ENCODE results near the gene RNF212B. TPM values are rescaled to one million over a fixed set of nuclear protein-coding genes. Genes with fewer than 3 reads are reported as not detected.
A peak's percentile ranks its signal among the peaks of the same experiment; 100 is the strongest.

The RNF212B gene
- total RNA-seq, 1 donor from 2014 or later: not detected

- Histone ChIP-seq H3K4me1 (peaks cover 36% of the 10 kb centered on the region), H3K9me3 (replicated peaks) (no peaks in the 10 kb centered on the region), H3K36me3 (peaks cover 22% of the 10 kb centered on the region), H3K27ac (replicated peaks) (peak overlapping the region; percentile 98), H3K4me3 (peak overlapping the region; percentile 97), H3K27me3 (ENCODE audit: low read depth) (no peaks in the 10 kb centered on the region)
- TF ChIP-seq CTCF (IDR thresholded peaks at IDR 0.05; ENCODE audit: borderline replicate concordance): no peak
- intact Hi-C loops (cut with micrococcal nuclease): no loop called here
- no peak for DNase-seq
Observed at GRCh38 chr14:23319746-23320583, 82.2 kb downstream of the RNF212B start.

GRCh38 chr14:23320584-23321571 is 83.1 kb downstream of the RNF212B start, which contains the start of gene PABPN1:
TSS of gene PABPN1 (plus strand) at chr14:23321457. CDS start at chr14:23321470, 13 bp downstream.
- Histone ChIP-seq H3K27me3 (ENCODE audit: low read depth) (no peaks in the 10 kb centered on the region), H3K27ac (replicated peaks) (peak within 1 kb of the TSS; percentile 98), H3K9me3 (replicated peaks) (no peaks in the 10 kb centered on the region), H3K4me1 (peaks cover 36% of the 10 kb centered on the region), H3K4me3 (peak within 1 kb of the TSS; percentile 97), H3K36me3 (peaks cover 28% of the 10 kb centered on the region)
- TF ChIP-seq CTCF (IDR thresholded peaks at IDR 0.05; ENCODE audit: borderline replicate concordance): no peak
- intact Hi-C loops (cut with micrococcal nuclease): no loop called here
- peak; percentile 98 for DNase-seq

GRCh38 chr14:23321572-23322547 is 84.1 kb downstream of the RNF212B start:
- DNase-seq: peak; percentile 48
- peak overlapping the region; percentile 98 for H3K27ac ChIP-seq (replicated peaks)
- H3K4me3 ChIP-seq: peak overlapping the region; percentile 97
- TF ChIP-seq CTCF (IDR thresholded peaks at IDR 0.05; ENCODE audit: borderline replicate concordance): no peak
- peaks cover 36% of the 10 kb centered on the region for H3K4me1 ChIP-seq
- H3K27me3 ChIP-seq (ENCODE audit: low read depth): no peaks in the 10 kb centered on the region
- intact Hi-C loops (cut with micrococcal nuclease): no loop called here
- H3K36me3 ChIP-seq: peaks cover 28% of the 10 kb centered on the region
- no peaks in the 10 kb centered on the region for H3K9me3 ChIP-seq (replicated peaks)

Other genes starting within 250 kb of the RNF212B start
- gene C14orf93, start 227.8 kb upstream of the RNF212B start, total RNA-seq: 4.9 TPM
- 118 TPM for gene PSMB5, start 203.0 kb upstream of the RNF212B start, total RNA-seq
- gene PSMB11, start 195.7 kb upstream of the RNF212B start, total RNA-seq: not detected
- 2.1 TPM for gene CDH24, start 180.4 kb upstream of the RNF212B start, total RNA-seq
- gene ACIN1, start 142.8 kb upstream of the RNF212B start, total RNA-seq: 64.6 TPM
- 25.2 TPM for gene C14orf119, start 142.4 kb upstream of the RNF212B start, total RNA-seq
- gene CIROP, start 132.9 kb upstream of the RNF212B start, total RNA-seq: not detected
- gene CEBPE, start 118.7 kb upstream of the RNF212B start, total RNA-seq: not detected
- gene SLC7A8, start 54.3 kb upstream of the RNF212B start, total RNA-seq: 10.6 TPM
- gene HOMEZ, start 48.2 kb downstream of the RNF212B start, total RNA-seq: 9.1 TPM
- 9.0 TPM for gene PPP1R3E, start 64.9 kb downstream of the RNF212B start, total RNA-seq
- 37.5 TPM for gene BCL2L2, start 68.9 kb downstream of the RNF212B start, total RNA-seq
- gene PABPN1, start 83.5 kb downstream of the RNF212B start, total RNA-seq: 71.2 TPM
- gene SLC22A17, start 115.0 kb downstream of the RNF212B start, total RNA-seq: 9.7 TPM
- gene EFS, start 127.2 kb downstream of the RNF212B start, total RNA-seq: 3.6 TPM
- not detected for gene IL25, start 134.9 kb downstream of the RNF212B start, total RNA-seq
- 1.0 TPM for gene CMTM5, start 139.1 kb downstream of the RNF212B start, total RNA-seq
- 1,823 TPM for gene MYH6, start 170.3 kb downstream of the RNF212B start, total RNA-seq
- gene MYH7, start 197.7 kb downstream of the RNF212B start, total RNA-seq: 14,853 TPM
- 17.2 TPM for gene NGDN, start 231.8 kb downstream of the RNF212B start, total RNA-seq